Myocyte (in vitro differentiated cells): ENCODE data around the gene KRTAP13-1. TPM values are rescaled to one million over a fixed set of nuclear protein-coding genes. Genes with fewer than 3 reads are reported as not detected.

ENCODE experiments used
- DNase-seq: peaks from one replicate; pipeline ENCODE4 v3.0.0-alpha.2; 2012; ENCODE audit warnings: low read depth
- polyA plus RNA-seq: library from polyadenylated mRNA; unstranded; fragments of >200 nt; gene quantifications from one replicate; pipeline ENCODE4 v1.2.1, GENCODE V29; 2012; ENCODE audit warnings: missing spikeins
- total RNA-seq: library from RNA; depleted of rRNA; stranded (reverse); fragments of >200 nt; gene quantifications from 2 replicates; pipeline ENCODE4 v1.2.3, GENCODE V29; 2014

Gene KRTAP13-1
- not detected in 2 replicates for total RNA-seq
- polyA plus RNA-seq = not detected

GRCh38 chr21:30395731-30396130 is at the start of gene KRTAP13-1:
TSS of gene KRTAP13-1 (plus strand) at chr21:30396031. CDS start at chr21:30396087, 56 bp downstream.
- DNase-seq = no peak

- DNase-seq = no peak
Measured at GRCh38 chr21:30348506-30348905, 47.3 kb upstream of the KRTAP13-1 start, which contains the start of gene KRTAP23-1. TSS of gene KRTAP23-1 (minus strand) at chr21:30348606. CDS start at chr21:30348606, 0 bp downstream.

GRCh38 chr21:30349572-30349971 is 46.3 kb upstream of the KRTAP13-1 start:
- DNase-seq = no peak

GRCh38 chr21:30351534-30351933 is 44.3 kb upstream of the KRTAP13-1 start:
- no peak for DNase-seq

GRCh38 chr21:30354308-30355005 is 41.4 kb upstream of the KRTAP13-1 start:
- DNase-seq = no peak

- no peak for DNase-seq
Measured at GRCh38 chr21:30355906-30356305, 39.9 kb upstream of the KRTAP13-1 start.

- no peak for DNase-seq
Measured at GRCh38 chr21:30372139-30372770, 23.6 kb upstream of the KRTAP13-1 start, which contains the start of gene KRTAP13-2. TSS of gene KRTAP13-2 (minus strand) at chr21:30372271. CDS start at chr21:30372213, 58 bp downstream.

GRCh38 chr21:30382201-30382600 is 13.6 kb upstream of the KRTAP13-1 start:
- DNase-seq = no peak

GRCh38 chr21:30391492-30392025 is 4.3 kb upstream of the KRTAP13-1 start:
- DNase-seq = no peak

GRCh38 chr21:30408782-30409494 is 13.1 kb downstream of the KRTAP13-1 start:
- no peak for DNase-seq

GRCh38 chr21:30415993-30416392 is 20.2 kb downstream of the KRTAP13-1 start:
- no peak for DNase-seq

GRCh38 chr21:30425826-30426225 is 30.0 kb downstream of the KRTAP13-1 start, which contains the start of gene KRTAP13-3:
TSS of gene KRTAP13-3 (minus strand) at chr21:30425926. CDS start at chr21:30425912, 14 bp downstream.
- no peak for DNase-seq

- no peak for DNase-seq
Measured at GRCh38 chr21:30426731-30427130, 30.9 kb downstream of the KRTAP13-1 start.

GRCh38 chr21:30430170-30430655 is 34.4 kb downstream of the KRTAP13-1 start, which contains the start of gene KRTAP13-4:
TSS of gene KRTAP13-4 (plus strand) at chr21:30430220. CDS start at chr21:30430276, 56 bp downstream.
- no peak for DNase-seq

GRCh38 chr21:30434033-30434631 is 38.3 kb downstream of the KRTAP13-1 start:
- DNase-seq = no peak

- DNase-seq = no peak
Measured at GRCh38 chr21:30437010-30437565, 41.3 kb downstream of the KRTAP13-1 start.

GRCh38 chr21:30439975-30440374 is 44.1 kb downstream of the KRTAP13-1 start, which contains the start of gene KRTAP15-1:
TSS of gene KRTAP15-1 (plus strand) at chr21:30440275. CDS start at chr21:30440328, 53 bp downstream.
- DNase-seq = no peak

- DNase-seq = no peak
Measured at GRCh38 chr21:30443226-30443625, 47.4 kb downstream of the KRTAP13-1 start.

- DNase-seq = no peak
Measured at GRCh38 chr21:30444204-30444603, 48.4 kb downstream of the KRTAP13-1 start.
